Ishikawa (cell line): ENCODE results near the gene PBXIP1.

Experiments used
- CEBPB ChIP-seq: IDR thresholded peaks from 2 replicates; pipeline ENCODE4 v1.6.1; 2012
- CREB1 ChIP-seq: IDR thresholded peaks from 2 replicates; pipeline ENCODE4 v1.6.1; 2012; ENCODE audit warnings: low read depth
- EP300 ChIP-seq: IDR thresholded peaks from 2 replicates; pipeline ENCODE4 v1.6.1; 2012; ENCODE audit warnings: borderline replicate concordance
- FOXM1 ChIP-seq: IDR thresholded peaks from 2 replicates; pipeline ENCODE4 v1.6.1; 2012; ENCODE audit warnings: low read depth, borderline replicate concordance
- MAX ChIP-seq: IDR thresholded peaks from 2 replicates; pipeline ENCODE4 v1.6.1; 2012
- NFIC ChIP-seq: IDR thresholded peaks from 2 replicates; pipeline ENCODE4 v1.6.1; 2012
- RAD21 ChIP-seq: IDR thresholded peaks from 2 replicates; pipeline ENCODE4 v1.6.1; 2012; ENCODE audit warnings: low read depth
- TAF1 ChIP-seq: IDR thresholded peaks from 2 replicates; pipeline ENCODE4 v1.6.1; 2012; ENCODE audit warnings: low read depth, mild to moderate bottlenecking
- TCF12 ChIP-seq: IDR thresholded peaks from 2 replicates; pipeline ENCODE4 v1.6.1; 2012; ENCODE audit warnings: low read depth
- TEAD4 ChIP-seq: IDR thresholded peaks from 2 replicates; pipeline ENCODE4 v1.6.1; 2012
- USF1 ChIP-seq: IDR thresholded peaks from 2 replicates; pipeline ENCODE4 v1.6.1; 2012
- YY1 ChIP-seq: IDR thresholded peaks from 2 replicates; pipeline ENCODE4 v1.6.1; 2012; ENCODE audit warnings: low read depth
- TF ChIP-seq, protein P1 (sequence below): IDR thresholded peaks from 2 replicates; pipeline ENCODE4 v1.6.1; 2012; ENCODE audit warnings: low read depth, mild to moderate bottlenecking

GRCh38 chr1:154993572-154994268, 37.8 kb upstream of the PBXIP1 start, which contains the start of gene LENEP:
- TF ChIP-seq, protein P1, sequence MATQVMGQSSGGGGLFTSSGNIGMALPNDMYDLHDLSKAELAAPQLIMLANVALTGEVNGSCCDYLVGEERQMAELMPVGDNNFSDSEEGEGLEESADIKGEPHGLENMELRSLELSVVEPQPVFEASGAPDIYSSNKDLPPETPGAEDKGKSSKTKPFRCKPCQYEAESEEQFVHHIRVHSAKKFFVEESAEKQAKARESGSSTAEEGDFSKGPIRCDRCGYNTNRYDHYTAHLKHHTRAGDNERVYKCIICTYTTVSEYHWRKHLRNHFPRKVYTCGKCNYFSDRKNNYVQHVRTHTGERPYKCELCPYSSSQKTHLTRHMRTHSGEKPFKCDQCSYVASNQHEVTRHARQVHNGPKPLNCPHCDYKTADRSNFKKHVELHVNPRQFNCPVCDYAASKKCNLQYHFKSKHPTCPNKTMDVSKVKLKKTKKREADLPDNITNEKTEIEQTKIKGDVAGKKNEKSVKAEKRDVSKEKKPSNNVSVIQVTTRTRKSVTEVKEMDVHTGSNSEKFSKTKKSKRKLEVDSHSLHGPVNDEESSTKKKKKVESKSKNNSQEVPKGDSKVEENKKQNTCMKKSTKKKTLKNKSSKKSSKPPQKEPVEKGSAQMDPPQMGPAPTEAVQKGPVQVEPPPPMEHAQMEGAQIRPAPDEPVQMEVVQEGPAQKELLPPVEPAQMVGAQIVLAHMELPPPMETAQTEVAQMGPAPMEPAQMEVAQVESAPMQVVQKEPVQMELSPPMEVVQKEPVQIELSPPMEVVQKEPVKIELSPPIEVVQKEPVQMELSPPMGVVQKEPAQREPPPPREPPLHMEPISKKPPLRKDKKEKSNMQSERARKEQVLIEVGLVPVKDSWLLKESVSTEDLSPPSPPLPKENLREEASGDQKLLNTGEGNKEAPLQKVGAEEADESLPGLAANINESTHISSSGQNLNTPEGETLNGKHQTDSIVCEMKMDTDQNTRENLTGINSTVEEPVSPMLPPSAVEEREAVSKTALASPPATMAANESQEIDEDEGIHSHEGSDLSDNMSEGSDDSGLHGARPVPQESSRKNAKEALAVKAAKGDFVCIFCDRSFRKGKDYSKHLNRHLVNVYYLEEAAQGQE, result no peak
- no peak for TF ChIP-seq FOXM1
- TF ChIP-seq RAD21, result no peak
- TF ChIP-seq USF1, result no peak
- TF ChIP-seq TEAD4, result no peak
- no peak for TF ChIP-seq CEBPB
- 0 out of 2 replicates have a peak, but pooled peaks have one; percentile 12 for TF ChIP-seq NFIC
- TF ChIP-seq MAX, result no peak
- TF ChIP-seq YY1, result no peak
- no peak for TF ChIP-seq CREB1
- no peak for TF ChIP-seq EP300
- no peak for TF ChIP-seq TCF12
- TF ChIP-seq TAF1, result no peak
